ENCODE measurements around the gene CDR2. TPM values are rescaled to one million over a fixed set of nuclear protein-coding genes. Genes with fewer than 3 reads are reported as not detected.

CDR2 gene
- 36.3 and 45.1 TPM in 2 replicates for total RNA-seq

GRCh38 chr16:22374311-22375116, at the start of gene CDR2:
Gene CDR2, minus strand, starts transcription at chr16:22374619. Its CDS starts 310 bp downstream, at chr16:22374309.

GRCh38 chr16:22297114-22297870, 77.1 kb downstream of the CDR2 start, which contains the start of gene POLR3E:
Gene POLR3E, plus strand, starts transcription at chr16:22297409. Its CDS starts 5,560 bp downstream, at chr16:22302969.

Other genes starting within 250 kb of the CDR2 start
- gene SDR42E2, start 212.1 kb downstream of the CDR2 start, total RNA-seq: not detected in 2 replicates
- 21.1 and 22.8 TPM in 2 replicates for gene EEF2K, start 168.3 kb downstream of the CDR2 start, total RNA-seq
- 29.3 and 40.8 TPM in 2 replicates for gene POLR3E, start 77.2 kb downstream of the CDR2 start, total RNA-seq
- 9.4 and 11.8 TPM in 2 replicates for gene NPIPB5, start 136.3 kb upstream of the CDR2 start, total RNA-seq

Measured in mammary microvascular endothelial cell (primary cell).